Spleen (tissue), 11 donors: ENCODE measurements around the gene PTPRM. TPM values are rescaled to one million over a fixed set of nuclear protein-coding genes. Genes with fewer than 3 reads are reported as not detected.

Experiments
- DNase-seq: peaks from one replicate; pipeline ENCODE4 v3.0.0-alpha.2; 2020
- H3K27ac ChIP-seq, 8 donors: fragments of 200-600 bp; sonication (generic) in 7 of 8; 1 replicate in 4 of 8; 2 replicates in 4 of 8; pipeline versions ENCODE4 v1.5.0 to v1.8.0; 2016 to 2021; ENCODE audit warnings: inconsistent platforms in 4 of 8, mild to moderate bottlenecking in 4 of 8, moderate library complexity in 1 of 8
- H3K27me3 ChIP-seq, 7 donors: fragments of 200-600 bp; sonication (generic) in 6 of 7; replicated peaks in 1 of 7; 1 replicate in 4 of 7; 2 replicates in 3 of 7; pipeline versions ENCODE4 v1.5.0 to v1.8.0; 2016 to 2021; ENCODE audit warnings: inconsistent platforms in 3 of 7, mild to moderate bottlenecking in 1 of 7
- H3K36me3 ChIP-seq, 6 donors: fragments of 200-600 bp; sonication (generic) in 5 of 6; 1 replicate in 4 of 6; 2 replicates in 2 of 6; pipeline versions ENCODE4 v1.5.0 to v1.8.0; 2016 to 2021; ENCODE audit warnings: inconsistent platforms in 2 of 6
- H3K4me1 ChIP-seq, 6 donors: fragments of 200-600 bp; sonication (generic) in 5 of 6; 1 replicate in 3 of 6; 2 replicates in 3 of 6; pipeline versions ENCODE4 v1.5.0 to v1.8.0; 2016 to 2021; ENCODE audit warnings: inconsistent platforms in 3 of 6
- H3K4me3 ChIP-seq, 8 donors: fragments of 200-600 bp; sonication (generic) in 7 of 8; 1 replicate in 4 of 8; 2 replicates in 4 of 8; pipeline versions ENCODE4 v1.5.0 to v1.8.0; 2016 to 2021; ENCODE audit warnings: inconsistent platforms in 4 of 8, mild to moderate bottlenecking in 4 of 8, moderate library complexity in 2 of 8
- H3K9me3 ChIP-seq, 8 donors: fragments of 200-600 bp; sonication (generic) in 7 of 8; 1 replicate in 4 of 8; 2 replicates in 4 of 8; pipeline versions ENCODE4 v1.5.0 to v1.8.0; 2016 to 2021; ENCODE audit warnings: inconsistent platforms in 4 of 8
- POLR2A ChIP-seq, 3 donors: fragments of 450-650 bp; IDR thresholded peaks; one replicate each; pipeline ENCODE4 v1.5.1; 2017; ENCODE audit warnings: antibody characterized with exemption in 3 of 3, mild to moderate bottlenecking in 1 of 3
- POLR2AphosphoS5 ChIP-seq, 3 donors: sonication (generic); formaldehyde crosslinking; IDR thresholded peaks; one replicate each; pipeline ENCODE4 v1.5.1; 2017; ENCODE audit warnings: antibody characterized with exemption in 3 of 3
- WGBS, 5 donors: extraction: QIAGEN DNeasy Blood & Tissue Kit in 3 of 5; methylation state at CpG; one replicate each; pipeline versions ENCODE4 v1.1.5 to v1.1.7; 2013 to 2018; 5-methylcytosine and 5-hydroxymethylcytosine counted together
- intact Hi-C: fragments of 100-400 bp; cut with DNase I; formaldehyde crosslinking; loops from one replicate; pipeline ENCODE4 v1.15.0; 2023; ENCODE audit warnings: low total_unique reads
- polyA plus RNA-seq, 3 donors: library from polyadenylated mRNA; stranded (reverse); fragments of 200-250 nt; gene quantifications; one replicate each; pipeline ENCODE4 v1.2.1, GENCODE V29; 2013
- total RNA-seq, 7 donors: library from RNA; depleted of rRNA in 3 of 7; stranded (reverse); fragments of >200 nt in 3 of 7; fragmentation: NEBNext Ultra II Directional in 4 of 7; extraction: Animal tissue kit (Norgen Biotek cat#: 25700) in 4 of 7; gene quantifications; one replicate each; pipeline versions ENCODE4 v1.1.0 to v1.2.1, GENCODE V29; 2016 to 2021
- TF ChIP-seq, protein P1 (sequence below), 11 experiments: fragments of 200-600 bp in 7 of 11; fragments of 450-650 bp in 4 of 11; sonication (generic) in 4 of 11; IDR thresholded peaks in 8 of 11; conservative IDR thresholded peaks in 3 of 11; 1 replicate in 7 of 11; 2 replicates in 4 of 11; pipeline versions ENCODE4 v1.4.0 to v1.8.0; 2016 to 2021; ENCODE audit warnings: antibody characterized with exemption in 11 of 11, inconsistent platforms in 4 of 11, mild to moderate bottlenecking in 1 of 11
- donor health status: healthy with polysubstance abuse.
- donor health status: DM: no; HTN: no; CAD: no; lungs with moderate emphysema.
- donor health status: DM: no; HTN: no; CAD: no.
- donor health status: Bipolar disorder and iron deficiency.
- donor health status: healthy.
- donor health status: DM: no; HTN: no; CAD: no.
- donor health status: DM: yes; HTN: yes; CAD: no.

The PTPRM gene
- total and polyA plus RNA-seq, 10 donors = 23.5 to 97.8 (median 62.8) TPM

DNA sequence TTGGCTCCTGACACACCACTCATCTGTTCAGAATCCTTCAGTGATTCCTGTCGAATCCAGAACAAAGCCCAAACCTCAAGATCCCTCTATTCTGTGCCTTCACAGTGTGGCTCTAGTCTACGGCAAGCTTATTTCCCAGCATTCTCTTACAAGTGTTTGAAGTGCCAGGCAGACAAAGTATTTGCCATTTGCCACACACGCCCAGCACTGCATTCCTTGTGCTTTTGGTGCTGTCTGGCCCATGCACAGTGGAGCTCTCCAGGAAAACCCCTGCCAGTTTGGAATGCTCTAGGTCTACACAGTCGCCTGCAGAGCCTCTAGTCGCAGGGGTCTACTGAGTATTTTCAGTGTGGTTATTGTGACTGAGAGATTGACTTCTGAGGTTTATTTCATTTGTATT lies 783.5 kb downstream of the PTPRM start:
- no peaks in the 10 kb centered on the region for H3K36me3 ChIP-seq
- no peak overlapping the region for H3K4me3 ChIP-seq
- TF ChIP-seq POLR2A (IDR thresholded peaks at IDR 0.05) = no peak
- TF ChIP-seq, protein P1, sequence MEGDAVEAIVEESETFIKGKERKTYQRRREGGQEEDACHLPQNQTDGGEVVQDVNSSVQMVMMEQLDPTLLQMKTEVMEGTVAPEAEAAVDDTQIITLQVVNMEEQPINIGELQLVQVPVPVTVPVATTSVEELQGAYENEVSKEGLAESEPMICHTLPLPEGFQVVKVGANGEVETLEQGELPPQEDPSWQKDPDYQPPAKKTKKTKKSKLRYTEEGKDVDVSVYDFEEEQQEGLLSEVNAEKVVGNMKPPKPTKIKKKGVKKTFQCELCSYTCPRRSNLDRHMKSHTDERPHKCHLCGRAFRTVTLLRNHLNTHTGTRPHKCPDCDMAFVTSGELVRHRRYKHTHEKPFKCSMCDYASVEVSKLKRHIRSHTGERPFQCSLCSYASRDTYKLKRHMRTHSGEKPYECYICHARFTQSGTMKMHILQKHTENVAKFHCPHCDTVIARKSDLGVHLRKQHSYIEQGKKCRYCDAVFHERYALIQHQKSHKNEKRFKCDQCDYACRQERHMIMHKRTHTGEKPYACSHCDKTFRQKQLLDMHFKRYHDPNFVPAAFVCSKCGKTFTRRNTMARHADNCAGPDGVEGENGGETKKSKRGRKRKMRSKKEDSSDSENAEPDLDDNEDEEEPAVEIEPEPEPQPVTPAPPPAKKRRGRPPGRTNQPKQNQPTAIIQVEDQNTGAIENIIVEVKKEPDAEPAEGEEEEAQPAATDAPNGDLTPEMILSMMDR (IDR thresholded peaks at IDR 0.05 in 8 of 11, conservative IDR thresholded peaks at IDR 0.05 in 3 of 11) = no peak
- no peak for TF ChIP-seq POLR2AphosphoS5 (IDR thresholded peaks at IDR 0.05)
- H3K27me3 ChIP-seq = no peaks in the 10 kb centered on the region
- no peak overlapping the region for H3K27ac ChIP-seq
- H3K9me3 ChIP-seq = no peaks in the 10 kb centered on the region
- WGBS, 5 donors = 60 to 86% (median 70%) methylated on average over 4 to 5 of the region's 5 CpGs
- intact Hi-C loops = no loop called here
- no peak for DNase-seq
- no peaks in the 10 kb centered on the region for H3K4me1 ChIP-seq

DNA sequence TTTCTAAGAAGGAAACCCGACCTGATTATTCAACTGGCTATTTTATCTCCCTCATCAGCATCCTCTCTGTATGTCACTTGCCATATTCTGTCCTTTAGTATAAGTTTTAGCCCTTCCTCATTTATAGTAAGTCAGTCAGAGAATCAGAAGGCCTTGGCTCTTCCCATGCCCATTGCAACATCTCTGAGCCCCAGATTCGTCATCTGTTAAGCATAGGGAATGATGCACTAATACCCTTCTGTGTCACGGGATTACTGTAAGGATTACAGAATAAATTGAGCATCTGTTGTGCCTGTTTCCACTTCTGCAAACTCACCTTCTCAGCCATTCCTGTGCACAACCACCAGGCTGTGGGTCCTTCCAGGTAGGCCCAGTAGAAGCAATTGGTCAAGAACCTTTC lies 784.0 kb downstream of the PTPRM start:
- Histone ChIP-seq H3K4me3 (no peak overlapping the region), H3K4me1 (no peaks in the 10 kb centered on the region), H3K36me3 (no peaks in the 10 kb centered on the region), H3K27ac (no peak overlapping the region), H3K27me3 (no peaks in the 10 kb centered on the region), H3K9me3 (no peaks in the 10 kb centered on the region)
- 79 to 90% (median 84%) methylated on average over 3 of the region's 3 CpGs for WGBS, 5 donors
- no peak for TF ChIP-seq POLR2A (IDR thresholded peaks at IDR 0.05)
- TF ChIP-seq, protein P1 (IDR thresholded peaks at IDR 0.05 in 8 of 11, conservative IDR thresholded peaks at IDR 0.05 in 3 of 11) = no peak
- no peak for TF ChIP-seq POLR2AphosphoS5 (IDR thresholded peaks at IDR 0.05)
- no peak for DNase-seq
- intact Hi-C loops = no loop called here

DNA sequence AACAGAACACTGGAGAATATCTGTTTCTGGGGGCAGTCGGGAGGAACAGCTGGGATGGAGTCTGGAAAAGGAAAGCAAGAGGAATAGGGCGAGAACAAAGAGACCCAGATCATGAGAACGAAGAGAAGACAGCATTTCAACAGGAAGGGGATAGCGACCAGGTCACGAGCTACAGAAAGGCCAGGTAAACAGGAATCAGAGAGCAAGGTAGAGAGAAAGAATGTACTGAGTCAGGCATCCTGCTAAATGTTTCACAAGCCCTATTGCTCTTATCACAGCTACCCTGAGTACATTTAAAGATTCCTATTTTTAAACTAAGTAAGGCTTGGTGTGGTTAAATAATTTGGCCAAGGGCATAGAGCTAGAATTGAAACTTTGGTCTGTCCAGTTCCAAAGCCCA lies 787.2 kb downstream of the PTPRM start:
- no peaks in the 10 kb centered on the region for H3K9me3 ChIP-seq
- 71 to 91% (median 81%) methylated on average over 5 of the region's 5 CpGs for WGBS, 5 donors
- H3K4me1 ChIP-seq = no peaks in the 10 kb centered on the region
- H3K27ac ChIP-seq = no peak overlapping the region
- no peaks in the 10 kb centered on the region for H3K27me3 ChIP-seq
- TF ChIP-seq POLR2AphosphoS5 (IDR thresholded peaks at IDR 0.05) = no peak
- TF ChIP-seq POLR2A (IDR thresholded peaks at IDR 0.05) = no peak
- TF ChIP-seq, protein P1 (IDR thresholded peaks at IDR 0.05 in 8 of 11, conservative IDR thresholded peaks at IDR 0.05 in 3 of 11) = no peak
- intact Hi-C loops = no loop called here
- DNase-seq = no peak
- H3K36me3 ChIP-seq = no peaks in the 10 kb centered on the region
- no peak overlapping the region for H3K4me3 ChIP-seq

DNA sequence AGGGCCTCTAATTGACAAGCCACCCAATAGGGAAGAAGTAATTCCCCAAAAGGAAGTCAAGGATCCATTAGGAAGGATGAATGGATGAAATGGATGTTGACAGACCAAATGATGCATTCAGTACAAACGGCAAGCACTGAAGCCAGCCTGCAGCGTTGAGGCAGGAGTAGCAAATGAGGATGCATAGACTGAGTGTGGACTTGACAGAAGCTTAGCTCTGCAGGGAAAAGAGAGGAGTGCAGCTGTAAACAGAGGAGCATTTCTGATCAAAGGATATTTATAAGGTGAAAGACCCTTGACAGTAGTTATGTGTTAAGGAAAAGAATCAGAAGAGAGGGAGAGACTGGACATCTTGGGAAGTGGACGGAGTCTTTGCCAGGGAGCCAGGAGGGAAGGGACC lies 788.9 kb downstream of the PTPRM start:
- intact Hi-C loops = no loop called here

More for the DNA sequence above, 788.9 kb downstream of the PTPRM start:
- 69 to 90% (median 74%) methylated on average over 3 of the region's 3 CpGs for WGBS, 5 donors
- Histone ChIP-seq H3K4me3 (no peak overlapping the region), H3K4me1 (no peaks in the 10 kb centered on the region), H3K27ac (no peak overlapping the region), H3K36me3 (no peaks in the 10 kb centered on the region), H3K9me3 (no peaks in the 10 kb centered on the region), H3K27me3 (no peaks in the 10 kb centered on the region)
- TF ChIP-seq, protein P1 (IDR thresholded peaks at IDR 0.05 in 8 of 11, conservative IDR thresholded peaks at IDR 0.05 in 3 of 11) = no peak
- TF ChIP-seq POLR2AphosphoS5 (IDR thresholded peaks at IDR 0.05) (no peak), POLR2A (IDR thresholded peaks at IDR 0.05) (no peak)
- no peak for DNase-seq
